H9 (cell line): ENCODE data around the gene ARHGAP25. TPM values are rescaled to one million over a fixed set of nuclear protein-coding genes. Genes with fewer than 3 reads are reported as not detected.

Source experiments
- DNase-seq: peaks from one replicate; pipeline ENCODE4 v3.0.0-alpha.2; 2017
- H2AFZ ChIP-seq: one replicate; pipeline ENCODE4 v1.6.1; 2013; ENCODE audit warnings: mild to moderate bottlenecking, low read length, control low read depth, moderate library complexity
- H2AK5ac ChIP-seq: 2 replicates; pipeline ENCODE4 v1.6.1; 2013; ENCODE audit warnings: low read length, control low read depth, mixed read lengths; ENCODE audit not compliant: insufficient read length
- H2BK120ac ChIP-seq: one replicate; pipeline ENCODE4 v1.6.1; 2013; ENCODE audit warnings: low read depth, mild to moderate bottlenecking, low read length, control low read depth, inconsistent platforms; ENCODE audit not compliant: poor library complexity, severe bottlenecking
- H2BK12ac ChIP-seq: 2 replicates; pipeline ENCODE4 v1.6.1; 2013; ENCODE audit warnings: low read length, control low read depth, mixed read lengths, low read depth; ENCODE audit not compliant: insufficient read length
- H2BK15ac ChIP-seq: 2 replicates; pipeline ENCODE4 v1.6.1; 2013; ENCODE audit warnings: low read depth, low read length, control low read depth
- H2BK20ac ChIP-seq: one replicate; pipeline ENCODE4 v1.6.1; 2013; ENCODE audit warnings: low read depth, mild to moderate bottlenecking, low read length, control low read depth, inconsistent platforms; ENCODE audit not compliant: poor library complexity, severe bottlenecking
- H2BK5ac ChIP-seq: 2 replicates; pipeline ENCODE4 v1.6.1; 2013; ENCODE audit warnings: low read length, control low read depth, mixed read lengths; ENCODE audit not compliant: insufficient read length
- H3K14ac ChIP-seq: 2 replicates; pipeline ENCODE4 v1.6.1; 2013; ENCODE audit warnings: low read length, control low read depth; ENCODE audit not compliant: insufficient read depth
- H3K18ac ChIP-seq: 2 replicates; pipeline ENCODE4 v1.6.1; 2013; ENCODE audit warnings: low read depth, mild to moderate bottlenecking, mixed read lengths, low read length, control low read depth; ENCODE audit not compliant: insufficient read length
- H3K23ac ChIP-seq: 2 replicates; pipeline ENCODE4 v1.6.1; 2013; ENCODE audit warnings: low read length, control low read depth, mixed read lengths, low read depth; ENCODE audit not compliant: insufficient read length
- H3K23me2 ChIP-seq: 2 replicates; pipeline ENCODE4 v1.6.1; 2013; ENCODE audit warnings: low read depth, mild to moderate bottlenecking, mixed read lengths, low read length, control low read depth; ENCODE audit not compliant: insufficient read length, poor library complexity, severe bottlenecking
- H3K27ac ChIP-seq: 2 replicates; pipeline ENCODE4 v1.5.1; 2013; ENCODE audit warnings: low read length, control low read depth, mixed read lengths, low read depth; ENCODE audit not compliant: insufficient read length
- H3K27me3 ChIP-seq: 2 replicates; pipeline ENCODE4 v1.6.1; 2013; ENCODE audit warnings: low read length, control low read depth, inconsistent platforms; ENCODE audit not compliant: insufficient read depth
- H3K4ac ChIP-seq: 2 replicates; pipeline ENCODE4 v1.6.1; 2013; ENCODE audit warnings: low read depth, mild to moderate bottlenecking, control low read depth, inconsistent platforms, low read length, moderate library complexity
- H3K4me1 ChIP-seq: 2 replicates; pipeline ENCODE4 v1.6.1; 2013; ENCODE audit warnings: low read length, control low read depth, inconsistent platforms; ENCODE audit not compliant: insufficient read depth
- H3K4me2 ChIP-seq: 2 replicates; pipeline ENCODE4 v1.6.1; 2013; ENCODE audit warnings: low read length, control low read depth, mixed read lengths; ENCODE audit not compliant: insufficient read length, insufficient read depth
- H3K56ac ChIP-seq: 2 replicates; pipeline ENCODE4 v1.6.1; 2013; ENCODE audit warnings: low read depth, mild to moderate bottlenecking, mixed read lengths, low read length, control low read depth; ENCODE audit not compliant: insufficient read length
- H3K79me1 ChIP-seq: 2 replicates; pipeline ENCODE4 v1.6.1; 2013; ENCODE audit warnings: low read depth, mild to moderate bottlenecking, moderate library complexity, low read length, control low read depth, inconsistent platforms; ENCODE audit not compliant: insufficient read depth, poor library complexity, severe bottlenecking
- H3K79me2 ChIP-seq: 2 replicates; pipeline ENCODE4 v1.6.1; 2013; ENCODE audit warnings: low read length, control low read depth, inconsistent platforms; ENCODE audit not compliant: insufficient read depth
- H3K9ac ChIP-seq: 2 replicates; pipeline ENCODE4 v1.6.1; 2013; ENCODE audit warnings: low read length, control low read depth, mixed read lengths; ENCODE audit not compliant: insufficient read length; ENCODE audit errors: extremely low read depth
- H3K9me3 ChIP-seq: one replicate; pipeline ENCODE4 v1.6.1; 2013; ENCODE audit warnings: low read depth, low read length, inconsistent platforms; ENCODE audit not compliant: control insufficient read depth
- H3T11ph ChIP-seq: one replicate; pipeline ENCODE4 v1.6.1; 2013; ENCODE audit warnings: mild to moderate bottlenecking, low read length, control low read depth, inconsistent platforms
- H4K20me1 ChIP-seq: one replicate; pipeline ENCODE4 v1.6.1; 2013; ENCODE audit not compliant: control insufficient read depth, insufficient read length, insufficient read depth
- H4K5ac ChIP-seq: 2 replicates; pipeline ENCODE4 v1.6.1; 2013; ENCODE audit warnings: low read depth, mild to moderate bottlenecking, mixed read lengths, low read length, control low read depth; ENCODE audit not compliant: insufficient read length
- H4K8ac ChIP-seq: replicated peaks from 2 replicates; pipeline ENCODE4 v1.6.1; 2013; ENCODE audit warnings: low read length, control low read depth, mixed read lengths, low read depth; ENCODE audit not compliant: insufficient read length
- H4K91ac ChIP-seq: 2 replicates; pipeline ENCODE4 v1.6.1; 2013; ENCODE audit warnings: low read depth, mild to moderate bottlenecking, moderate library complexity, mixed read lengths, low read length, control low read depth; ENCODE audit not compliant: insufficient read length
- H3K27ac Mint-ChIP-seq, 3 experiments: 2 replicates in 2 of 3; 3 replicates in 1 of 3; pipeline ENCODE4 v1.8.0; 2020 to 2021; ENCODE audit warnings: mixed read lengths in 3 of 3, mild to moderate bottlenecking in 1 of 3, moderate library complexity in 1 of 3
- H3K27me3 Mint-ChIP-seq: 2 replicates; pipeline ENCODE4 v1.8.0; 2021; ENCODE audit warnings: low read depth, mild to moderate bottlenecking, moderate library complexity, mixed read lengths
- H3K36me3 Mint-ChIP-seq, 3 experiments: 2 replicates in 2 of 3; 3 replicates in 1 of 3; pipeline ENCODE4 v1.8.0; 2020 to 2021; ENCODE audit warnings: low read depth in 3 of 3, mixed read lengths in 3 of 3; ENCODE audit not compliant: insufficient read depth in 1 of 3
- H3K4me1 Mint-ChIP-seq, 2 experiments: 2 replicates each; pipeline ENCODE4 v1.8.0; 2020; ENCODE audit warnings: mixed read lengths in 2 of 2
- H3K4me3 Mint-ChIP-seq, 2 experiments: 2 replicates in 1 of 2; 3 replicates in 1 of 2; pipeline ENCODE4 v1.8.0; 2020 to 2021; ENCODE audit warnings: mild to moderate bottlenecking in 2 of 2, mixed read lengths in 2 of 2, moderate library complexity in 1 of 2
- H3K9me3 Mint-ChIP-seq, 2 experiments: 2 replicates in 1 of 2; 3 replicates in 1 of 2; pipeline ENCODE4 v1.8.0; 2020; ENCODE audit warnings: mild to moderate bottlenecking in 2 of 2, mixed read lengths in 2 of 2, moderate library complexity in 1 of 2
- CTCF ChIP-seq: fragments of 200-600 bp; sonication (generic); conservative IDR thresholded peaks from 3 replicates; pipeline ENCODE4 v1.8.0; 2021; ENCODE audit warnings: antibody characterized with exemption, mild to moderate bottlenecking
- WGBS: extraction: QIAGEN DNeasy Blood & Tissue Kit; methylation state at CpG from one replicate; pipeline ENCODE4 v1.1.7; 2013; ENCODE audit warnings: missing lambda C conversion rate, low lambda C conversion rate, mixed read lengths; ENCODE audit not compliant: insufficient read length; ENCODE audit errors: extremely low coverage; 5-methylcytosine and 5-hydroxymethylcytosine counted together
- total RNA-seq: library from RNA; stranded (reverse); gene quantifications from 2 replicates; pipeline ENCODE4 v1.2.1, GENCODE V29; 2021

The ARHGAP25 gene
- total RNA-seq, 1 experiment from 2014 or later = 1.3 TPM

- Mint-ChIP-seq H3K4me1 (peaks cover 13 to 30% of the 10 kb centered on the region in 2 experiments), H3K36me3 (peaks cover 0 to 6% (median 3%) of the 10 kb centered on the region in 3 experiments; a peak in 5 of 7 replicates), H3K4me3 (no peak overlapping the region; a peak in 1 of 5 replicates), H3K27me3 (no peaks in the 10 kb centered on the region; the same call in 1 of the 2 replicates), H3K9me3 (no peaks in the 10 kb centered on the region; a peak in 1 of 5 replicates), H3K27ac (no peak overlapping the region)
- no peak overlapping the region for H3K4me2 ChIP-seq
- H3T11ph ChIP-seq = no peak overlapping the region
- no peak overlapping the region for H3K14ac ChIP-seq
- TF ChIP-seq CTCF = no peak
- H2BK120ac ChIP-seq = no peak overlapping the region
- H2BK20ac ChIP-seq = no peak overlapping the region
- no peak overlapping the region for H3K23ac ChIP-seq
- no peak overlapping the region for H3K56ac ChIP-seq
- no peaks in the 10 kb centered on the region for H3K79me2 ChIP-seq
- H4K5ac ChIP-seq = no peak overlapping the region
- no peak overlapping the region for H2BK5ac ChIP-seq
- no peaks in the 10 kb centered on the region for H3K9me3 ChIP-seq
- no peaks in the 10 kb centered on the region for H3K23me2 ChIP-seq
- H4K8ac ChIP-seq = no peak overlapping the region
- no peak overlapping the region for H3K4ac ChIP-seq
- no peaks in the 10 kb centered on the region for H4K20me1 ChIP-seq
- no peaks in the 10 kb centered on the region for H3K27me3 ChIP-seq
- H2BK15ac ChIP-seq = no peak overlapping the region
- DNase-seq = no peak
- no CpG with 5 or more reads among the region's 5 CpGs for WGBS
- no peak overlapping the region for H2AFZ ChIP-seq
- no peaks in the 10 kb centered on the region for H3K79me1 ChIP-seq
- H3K18ac ChIP-seq = no peak overlapping the region
- H3K9ac ChIP-seq = no peak overlapping the region
- H2BK12ac ChIP-seq = no peak overlapping the region
- H3K4me1 ChIP-seq = peaks cover 3% of the 10 kb centered on the region; the same call in 1 of the 2 replicates
- no peak overlapping the region for H4K91ac ChIP-seq
- no peak overlapping the region for H2AK5ac ChIP-seq
- no peak overlapping the region for H3K27ac ChIP-seq
Measured at GRCh38 chr2:68741805-68742306, 7.2 kb downstream of the ARHGAP25 start.
